Activated CD8-positive, alpha-beta T cell treated with anti-CD3 and anti-CD28 coated beads for 36 hours (primary cell): ENCODE results near the gene ANKRD44. TPM values are rescaled to one million over a fixed set of nuclear protein-coding genes. Genes with fewer than 3 reads are reported as not detected.
A peak's percentile ranks its signal among the peaks of the same experiment; 100 is the strongest.

Experiments used
- ATAC-seq: fragments of 200-7000 bp; cut with Tn5 transposase; one replicate; pipeline ENCODE4 v1.10.0; 2021; ENCODE audit warnings: mild to moderate bottlenecking, moderate library complexity
- CTCF ChIA-PET: fragments of 350-600 bp; sonication (Branson Sonifier 250); formaldehyde crosslinking; loops from one replicate; lab custom pipeline; 2021; ENCODE audit warnings: antibody characterized with exemption; lab: Charles Lee
- POLR2A ChIA-PET: fragments of 350-600 bp; sonication (Branson Sonifier 250); formaldehyde crosslinking; loops from one replicate; lab custom pipeline; 2021; ENCODE audit warnings: antibody characterized with exemption; lab: Charles Lee
- DNase-seq: peaks from one replicate; pipeline ENCODE4 v3.0.0-alpha.2; 2020
- H3K27ac Mint-ChIP-seq: one replicate; pipeline ENCODE4 v1.8.0; 2021; ENCODE audit warnings: mild to moderate bottlenecking, mixed read lengths
- H3K27me3 Mint-ChIP-seq: one replicate; pipeline ENCODE4 v1.8.0; 2021; ENCODE audit warnings: mixed read lengths
- H3K36me3 Mint-ChIP-seq: one replicate; pipeline ENCODE4 v1.8.0; 2021; ENCODE audit warnings: low read depth, mixed read lengths
- H3K4me1 Mint-ChIP-seq: one replicate; pipeline ENCODE4 v1.8.0; 2021; ENCODE audit warnings: low read depth, mixed read lengths
- H3K4me3 Mint-ChIP-seq: one replicate; pipeline ENCODE4 v1.8.0; 2021; ENCODE audit warnings: mild to moderate bottlenecking, moderate library complexity, mixed read lengths
- H3K9me3 Mint-ChIP-seq: one replicate; pipeline ENCODE4 v1.8.0; 2021; ENCODE audit warnings: mixed read lengths
- CTCF ChIP-seq: fragments of 200-600 bp; IDR thresholded peaks from one replicate; pipeline ENCODE4 v1.8.0; 2022; ENCODE audit warnings: antibody characterized with exemption, mild to moderate bottlenecking
- intact Hi-C: fragments of 100-400 bp; cut with micrococcal nuclease; formaldehyde crosslinking; loops from one replicate; pipeline ENCODE4 v1.10.0; 2022
- total RNA-seq, 2 experiments: library from RNA; stranded (reverse); gene quantifications; one replicate each; pipeline ENCODE4 v1.2.3, GENCODE V29; 2021

Gene ANKRD44
- total RNA-seq, 2 experiments from 2014 or later: 131 to 132 TPM

GRCh38 chr2:197216361-197216979 lies 94.1 kb downstream of the ANKRD44 start:
- Mint-ChIP-seq H3K36me3 (peaks cover 27% of the 10 kb centered on the region), H3K27ac (peak overlapping the region; percentile 97), H3K27me3 (no peaks in the 10 kb centered on the region), H3K4me3 (peak overlapping the region; percentile 64), H3K4me1 (peaks cover 86% of the 10 kb centered on the region), H3K9me3 (no peaks in the 10 kb centered on the region)
- ATAC-seq (peak; percentile 50), DNase-seq (no peak)
- ChIA-PET POLR2A (interaction anchor here (0.6 to 1.4 kb wide), 7 partner anchors 15 to 289 kb away, joined by 3 to 5 read pairs (median 3); no protein-coding TSS in a partner anchor), CTCF (interaction anchor here (1.0 to 2.0 kb wide), 3 partner anchors 25 to 103 kb away, joined by 3 to 7 read pairs (median 5); no protein-coding TSS in a partner anchor)
- intact Hi-C loops: no loop called here
- TF ChIP-seq CTCF: no peak

GRCh38 chr2:197215748-197216360 lies 94.7 kb downstream of the ANKRD44 start:
- Mint-ChIP-seq H3K9me3 (no peaks in the 10 kb centered on the region), H3K36me3 (peaks cover 27% of the 10 kb centered on the region), H3K27ac (peak overlapping the region; percentile 97), H3K4me1 (peaks cover 88% of the 10 kb centered on the region), H3K27me3 (no peaks in the 10 kb centered on the region), H3K4me3 (peak overlapping the region; percentile 64)
- CTCF ChIA-PET: interaction anchor here (1.1 to 2.0 kb wide), 3 partner anchors 10 to 102 kb away, joined by 3 to 7 read pairs (median 5); no protein-coding TSS in a partner anchor
- intact Hi-C loops: no loop called here
- DNase-seq (no peak), ATAC-seq (peak; percentile 49)
- TF ChIP-seq CTCF: no peak
- POLR2A ChIA-PET: interaction anchor here (0.8 to 1.4 kb wide), 5 partner anchors 16 to 86 kb away, joined by 3 to 5 read pairs (median 3); no protein-coding TSS in a partner anchor

- ChIA-PET CTCF (interaction anchor here (0.9 to 2.5 kb wide), 7 partner anchors 14 to 96 kb away, joined by 3 to 6 read pairs (median 3); no protein-coding TSS in a partner anchor), POLR2A (interaction anchor here (0.6 to 4.4 kb wide), 11 partner anchors 13 to 117 kb away, joined by 3 to 36 read pairs (median 4); no protein-coding TSS in a partner anchor)
- ATAC-seq (no peak), DNase-seq (peak; percentile 44)
- TF ChIP-seq CTCF: no peak
- Mint-ChIP-seq H3K4me1 (peaks cover 96% of the 10 kb centered on the region), H3K36me3 (peaks cover 32% of the 10 kb centered on the region), H3K4me3 (peak overlapping the region; percentile 64), H3K9me3 (no peaks in the 10 kb centered on the region), H3K27ac (peak overlapping the region; percentile 97), H3K27me3 (no peaks in the 10 kb centered on the region)
- intact Hi-C loops: no loop called here
Observed at GRCh38 chr2:197212344-197213262, 98.0 kb downstream of the ANKRD44 start.

GRCh38 chr2:197211881-197212342 lies 98.7 kb downstream of the ANKRD44 start:
- Mint-ChIP-seq H3K4me3 (peak overlapping the region; percentile 64), H3K27me3 (no peaks in the 10 kb centered on the region), H3K27ac (peak overlapping the region; percentile 97), H3K9me3 (no peaks in the 10 kb centered on the region), H3K4me1 (peaks cover 96% of the 10 kb centered on the region), H3K36me3 (peaks cover 34% of the 10 kb centered on the region)
- ChIA-PET POLR2A (interaction anchor here (0.6 to 4.4 kb wide), 9 partner anchors 13 to 118 kb away, joined by 3 to 36 read pairs (median 4); no protein-coding TSS in a partner anchor), CTCF (interaction anchor here (0.9 to 2.5 kb wide), 7 partner anchors 8 to 97 kb away, joined by 3 to 6 read pairs (median 3); no protein-coding TSS in a partner anchor)
- intact Hi-C loops: no loop called here
- no peak for TF ChIP-seq CTCF
- ATAC-seq: peak; percentile 31
- peak; percentile 61 for DNase-seq
